Activated CD8-positive, alpha-beta T cell treated with anti-CD3 and anti-CD28 coated beads, Interleukin-2, amount 10 ng/mL, durations not matched to agents 7 days and 5 days (primary cell): Measurements from ENCODE around the gene CAMSAP1. TPM values are rescaled to one million over a fixed set of nuclear protein-coding genes. Genes with fewer than 3 reads are reported as not detected.
"Not testable (repeated sequence)": the region's sequence is repeated elsewhere in the genome, so short reads cannot be mapped to it uniquely, and the experiment has no call there.

Experiments
- ATAC-seq: fragments of 150-1000 bp; cut with Tn5 transposase; one replicate; pipeline ENCODE4 v1.10.0; 2021; ENCODE audit warnings: moderate library complexity
- CTCF ChIA-PET: fragments of 350-600 bp; sonication (Branson Sonifier 250); formaldehyde crosslinking; loops from one replicate; lab custom pipeline; 2021; ENCODE audit warnings: antibody characterized with exemption; lab: Charles Lee
- POLR2A ChIA-PET: fragments of 350-600 bp; sonication (Branson Sonifier 250); formaldehyde crosslinking; loops from one replicate; lab custom pipeline; 2021; ENCODE audit warnings: antibody characterized with exemption; lab: Charles Lee
- DNase-seq: peaks from one replicate; pipeline ENCODE4 v3.0.0-alpha.2; 2020
- H3K27ac Mint-ChIP-seq: one replicate; pipeline ENCODE4 v1.8.0; 2021; ENCODE audit warnings: mild to moderate bottlenecking, mixed read lengths
- H3K27me3 Mint-ChIP-seq: one replicate; pipeline ENCODE4 v1.8.0; 2021; ENCODE audit warnings: low read depth, mixed read lengths
- H3K36me3 Mint-ChIP-seq: one replicate; pipeline ENCODE4 v1.8.0; 2021; ENCODE audit warnings: low read depth, mixed read lengths
- H3K4me1 Mint-ChIP-seq: one replicate; pipeline ENCODE4 v1.8.0; 2021; ENCODE audit warnings: low read depth, mixed read lengths
- H3K4me3 Mint-ChIP-seq: one replicate; pipeline ENCODE4 v1.8.0; 2021; ENCODE audit warnings: mild to moderate bottlenecking, mixed read lengths
- H3K9me3 Mint-ChIP-seq: one replicate; pipeline ENCODE4 v1.8.0; 2022; ENCODE audit warnings: mixed read lengths; ENCODE audit not compliant: insufficient read depth
- total RNA-seq, 2 experiments: library from RNA; stranded (reverse); gene quantifications; one replicate each; pipeline ENCODE4 v1.2.3, GENCODE V29; 2021

CAMSAP1 gene
- total RNA-seq, 2 experiments from 2014 or later = 20.3 to 21.5 TPM

DNA sequence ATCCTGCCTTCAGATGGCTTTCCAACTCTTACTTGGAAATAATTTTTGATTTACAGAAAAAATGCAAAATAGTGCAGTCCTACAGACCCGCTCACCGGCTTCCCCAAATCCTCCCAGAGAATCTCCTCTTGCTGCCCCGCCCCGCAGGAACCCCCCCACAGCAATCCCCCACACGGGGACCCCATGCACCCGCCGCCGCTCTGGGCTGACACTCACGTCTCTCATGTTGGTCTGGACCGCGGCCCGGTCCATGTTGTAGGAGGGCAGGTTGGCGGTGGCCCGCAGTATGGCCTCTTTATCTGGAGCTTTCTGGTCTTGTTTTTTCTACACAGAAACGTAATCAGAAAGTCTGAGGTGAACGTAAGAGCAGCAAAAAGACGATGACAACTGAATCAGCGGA, 40.2 kb upstream of the CAMSAP1 start:
- POLR2A ChIA-PET = no interaction called here
- no peaks in the 10 kb centered on the region for H3K4me1 Mint-ChIP-seq
- no peak for DNase-seq

GRCh38 chr9:135947105-135947504, 39.8 kb upstream of the CAMSAP1 start:
- H3K27ac Mint-ChIP-seq, H3K9me3 Mint-ChIP-seq, DNase-seq, H3K27me3 Mint-ChIP-seq, H3K4me1 Mint-ChIP-seq, H3K4me3 Mint-ChIP-seq, CTCF ChIA-PET, POLR2A ChIA-PET, ATAC-seq: not testable (repeated sequence)
- H3K36me3 Mint-ChIP-seq = peaks cover 39% of the 10 kb centered on the region

More for the DNA sequence above, 40.2 kb upstream of the CAMSAP1 start:
- ATAC-seq = no peak
- Mint-ChIP-seq H3K27me3 (no peaks in the 10 kb centered on the region), H3K36me3 (peaks cover 42% of the 10 kb centered on the region), H3K9me3 (no peaks in the 10 kb centered on the region), H3K4me3 (no peak overlapping the region), H3K27ac (no peak overlapping the region)
- CTCF ChIA-PET = no interaction called here

DNA sequence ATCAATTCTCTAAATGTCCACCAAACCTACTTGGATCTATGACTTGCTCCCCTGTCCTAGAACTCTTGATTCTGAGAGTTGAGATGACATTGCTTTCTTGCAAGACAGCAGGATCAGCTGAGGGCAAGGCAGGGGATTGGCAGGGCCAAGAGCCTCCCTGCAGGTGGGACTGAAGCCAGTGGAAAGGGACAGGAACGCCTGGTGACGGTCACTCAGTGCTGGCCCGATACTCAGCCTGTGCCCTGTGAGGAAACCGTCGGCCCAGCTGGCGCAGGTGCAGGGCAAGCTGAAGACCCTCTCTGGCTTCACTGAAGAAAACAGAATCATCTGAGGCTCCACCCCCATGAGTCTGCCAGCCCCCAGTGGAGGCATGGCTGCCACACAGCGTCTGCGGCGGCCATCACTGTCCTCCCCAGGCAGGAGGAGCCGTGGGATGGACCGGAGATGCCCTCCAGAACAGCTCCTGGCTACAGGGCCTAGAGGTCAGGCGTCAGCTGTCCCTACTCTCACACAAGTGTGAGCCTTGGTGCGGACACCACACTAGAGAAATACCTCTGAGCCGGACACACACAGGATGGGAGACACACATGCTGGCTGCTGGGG, 39.1 kb upstream of the CAMSAP1 start:
- H3K4me1 Mint-ChIP-seq = no peaks in the 10 kb centered on the region
- ATAC-seq (no peak), DNase-seq (no peak)
- H3K4me3 Mint-ChIP-seq = no peak overlapping the region
- H3K27me3 Mint-ChIP-seq = no peaks in the 10 kb centered on the region
- CTCF ChIA-PET = no interaction called here
- POLR2A ChIA-PET = no interaction called here
- peaks cover 42% of the 10 kb centered on the region for H3K36me3 Mint-ChIP-seq
- H3K9me3 Mint-ChIP-seq = no peaks in the 10 kb centered on the region
- H3K27ac Mint-ChIP-seq = no peak overlapping the region

GRCh38 chr9:135945969-135946368, 38.6 kb upstream of the CAMSAP1 start:
- POLR2A ChIA-PET = no interaction called here
- DNase-seq (no peak), ATAC-seq (no peak)
- no peak overlapping the region for H3K27ac Mint-ChIP-seq
- no peaks in the 10 kb centered on the region for H3K9me3 Mint-ChIP-seq
- CTCF ChIA-PET = no interaction called here
- no peak overlapping the region for H3K4me3 Mint-ChIP-seq
- H3K27me3 Mint-ChIP-seq = no peaks in the 10 kb centered on the region
- peaks cover 44% of the 10 kb centered on the region for H3K36me3 Mint-ChIP-seq
- H3K4me1 Mint-ChIP-seq = no peaks in the 10 kb centered on the region

- DNase-seq (no peak), ATAC-seq (no peak)
- no peak overlapping the region for H3K4me3 Mint-ChIP-seq
- H3K9me3 Mint-ChIP-seq = no peaks in the 10 kb centered on the region
- ChIA-PET POLR2A (no interaction called here), CTCF (no interaction called here)
- H3K4me1 Mint-ChIP-seq = peaks cover under 1% of the 10 kb centered on the region
- no peaks in the 10 kb centered on the region for H3K27me3 Mint-ChIP-seq
- H3K27ac Mint-ChIP-seq = no peak overlapping the region
- peaks cover 50% of the 10 kb centered on the region for H3K36me3 Mint-ChIP-seq
These were observed 37.3 kb upstream of the CAMSAP1 start for GRCh38 chr9:135944444-135945252.

- H3K4me3 Mint-ChIP-seq, H3K27me3 Mint-ChIP-seq, H3K4me1 Mint-ChIP-seq, CTCF ChIA-PET, ATAC-seq, DNase-seq, H3K9me3 Mint-ChIP-seq, H3K27ac Mint-ChIP-seq: not testable (repeated sequence)
- H3K36me3 Mint-ChIP-seq = peaks cover 54% of the 10 kb centered on the region
- POLR2A ChIA-PET = interaction anchor here (0.9 kb wide), 1 partner anchor 12 kb away, joined by 4 read pairs; no protein-coding TSS in a partner anchor
These were observed 36.3 kb upstream of the CAMSAP1 start for GRCh38 chr9:135943604-135944003.

GRCh38 chr9:135941288-135941995, 34.1 kb upstream of the CAMSAP1 start:
- Mint-ChIP-seq H3K27me3 (peaks cover 3% of the 10 kb centered on the region), H3K27ac (no peak overlapping the region), H3K4me1 (peaks cover 9% of the 10 kb centered on the region), H3K9me3 (no peaks in the 10 kb centered on the region), H3K36me3 (peaks cover 72% of the 10 kb centered on the region), H3K4me3 (no peak overlapping the region)
- ChIA-PET CTCF (no interaction called here), POLR2A (no interaction called here)
- no peak for ATAC-seq
- DNase-seq = no peak

GRCh38 chr9:135939351-135940265, 32.3 kb upstream of the CAMSAP1 start:
- peaks cover 3% of the 10 kb centered on the region for H3K9me3 Mint-ChIP-seq
- peak; percentile 57 for DNase-seq

GRCh38 chr9:135937521-135938489, 30.5 kb upstream of the CAMSAP1 start:
- ChIA-PET POLR2A (no interaction called here), CTCF (no interaction called here)
- ATAC-seq (no peak), DNase-seq (no peak)
- H3K27me3 Mint-ChIP-seq = peaks cover 3% of the 10 kb centered on the region
- peaks cover 67% of the 10 kb centered on the region for H3K36me3 Mint-ChIP-seq
- peaks cover 9% of the 10 kb centered on the region for H3K4me1 Mint-ChIP-seq
- H3K27ac Mint-ChIP-seq = no peak overlapping the region
- H3K9me3 Mint-ChIP-seq = peaks cover 3% of the 10 kb centered on the region
- no peak overlapping the region for H3K4me3 Mint-ChIP-seq

More at GRCh38 chr9:135939351-135940265, 32.3 kb upstream of the CAMSAP1 start:
- H3K4me3 Mint-ChIP-seq = peak overlapping the region; percentile 71
- peaks cover 70% of the 10 kb centered on the region for H3K36me3 Mint-ChIP-seq
- CTCF ChIA-PET = no interaction called here
- H3K27me3 Mint-ChIP-seq = peaks cover 3% of the 10 kb centered on the region
- H3K4me1 Mint-ChIP-seq = peaks cover 9% of the 10 kb centered on the region
- POLR2A ChIA-PET = no interaction called here
- H3K27ac Mint-ChIP-seq = peak overlapping the region; percentile 94
- peak; percentile 58 for ATAC-seq

GRCh38 chr9:135933114-135933513, 25.8 kb upstream of the CAMSAP1 start:
- no peak overlapping the region for H3K4me3 Mint-ChIP-seq
- ChIA-PET POLR2A (no interaction called here), CTCF (no interaction called here)
- no peaks in the 10 kb centered on the region for H3K4me1 Mint-ChIP-seq
- ATAC-seq (no peak), DNase-seq (no peak)
- H3K27ac Mint-ChIP-seq = no peak overlapping the region
- no peaks in the 10 kb centered on the region for H3K27me3 Mint-ChIP-seq
- peaks cover 50% of the 10 kb centered on the region for H3K36me3 Mint-ChIP-seq
- peaks cover 3% of the 10 kb centered on the region for H3K9me3 Mint-ChIP-seq
